Hepatocyte (in vitro differentiated cells): ENCODE data around the gene MRPL21. TPM values are rescaled to one million over a fixed set of nuclear protein-coding genes. Genes with fewer than 3 reads are reported as not detected.

Source experiments
- DNase-seq: peaks from one replicate; pipeline ENCODE4 v3.0.0-alpha.2; 2016; ENCODE audit warnings: low spot score
- H2AFZ ChIP-seq: fragments of 200-600 bp; sonication (generic); 2 replicates; pipeline ENCODE4 v1.6.0; 2016; ENCODE audit warnings: antibody characterized with exemption, mild to moderate bottlenecking
- H3K27ac ChIP-seq: fragments of 200-600 bp; sonication (generic); 2 replicates; pipeline ENCODE4 v1.5.1; 2016; ENCODE audit warnings: mild to moderate bottlenecking
- H3K27me3 ChIP-seq: fragments of 200-600 bp; sonication (generic); 2 replicates; pipeline ENCODE4 v1.6.1; 2016
- H3K36me3 ChIP-seq: fragments of 200-600 bp; sonication (generic); replicated peaks from 2 replicates; pipeline ENCODE4 v1.5.1; 2016; ENCODE audit warnings: low read depth; ENCODE audit not compliant: insufficient read depth
- H3K4me1 ChIP-seq: fragments of 200-600 bp; sonication (generic); 2 replicates; pipeline ENCODE4 v1.5.1; 2016; ENCODE audit warnings: mild to moderate bottlenecking, moderate library complexity; ENCODE audit not compliant: insufficient read depth
- H3K4me2 ChIP-seq: fragments of 200-600 bp; sonication (generic); 2 replicates; pipeline ENCODE4 v1.6.0; 2016
- H3K4me3 ChIP-seq: fragments of 200-600 bp; sonication (generic); 2 replicates; pipeline ENCODE4 v1.5.1; 2016; ENCODE audit warnings: mild to moderate bottlenecking
- H3K79me2 ChIP-seq: fragments of 200-600 bp; sonication (generic); 2 replicates; pipeline ENCODE4 v1.6.0; 2017; ENCODE audit warnings: mild to moderate bottlenecking
- H3K9me2 ChIP-seq: fragments of 200-600 bp; sonication (generic); replicated peaks from 2 replicates; pipeline ENCODE4 v1.6.0; 2017; ENCODE audit warnings: mild to moderate bottlenecking; ENCODE audit not compliant: insufficient read depth
- H3K9me3 ChIP-seq: fragments of 200-600 bp; sonication (generic); 2 replicates; pipeline ENCODE4 v1.5.1; 2016; ENCODE audit warnings: low read depth, mild to moderate bottlenecking
- H4K20me1 ChIP-seq: fragments of 200-600 bp; sonication (generic); 2 replicates; pipeline ENCODE4 v1.6.0; 2016; ENCODE audit warnings: mild to moderate bottlenecking; ENCODE audit not compliant: insufficient read depth, poor library complexity, severe bottlenecking
- CTCF ChIP-seq: fragments of 200-600 bp; sonication (generic); IDR thresholded peaks from 2 replicates; pipeline ENCODE4 v1.5.1; 2016; ENCODE audit warnings: antibody characterized with exemption, mild to moderate bottlenecking; ENCODE audit not compliant: poor library complexity
- EZH2 ChIP-seq: fragments of 200-600 bp; sonication (generic); IDR thresholded peaks from 2 replicates; pipeline ENCODE4 v1.6.1; 2016; ENCODE audit warnings: antibody characterized with exemption, mild to moderate bottlenecking, borderline replicate concordance
- EZH2phosphoT487 ChIP-seq: fragments of 200-600 bp; sonication (generic); IDR thresholded peaks from one replicate; pipeline ENCODE4 v1.6.1; 2018; ENCODE audit warnings: antibody characterized with exemption, mild to moderate bottlenecking, low read depth, moderate library complexity; ENCODE audit not compliant: unreplicated experiment, severe bottlenecking
- WGBS: methylation state at CpG from one replicate; pipeline ENCODE4 v1.1.6; 2016; ENCODE audit warnings: low lambda C conversion rate; ENCODE audit errors: missing lambda C conversion rate; 5-methylcytosine and 5-hydroxymethylcytosine counted together
- polyA plus RNA-seq: library from polyadenylated mRNA; unstranded; fragments of >200 nt; fragmentation: Nextera tagmentation; extraction: Ambion mirVana; gene quantifications from 2 replicates; pipeline ENCODE4 v1.2.1, GENCODE V29; 2016
- total RNA-seq: library from RNA; depleted of rRNA; stranded (reverse); fragments of >200 nt; gene quantifications from 2 replicates; pipeline ENCODE4 v1.2.3, GENCODE V29; 2014

Gene MRPL21
- total and polyA plus RNA-seq, 2 experiments from 2014 or later = 34.9 to 86.2 TPM

GRCh38 chr11:68924073-68924925 lies 20.7 kb upstream of the MRPL21 start:
- WGBS = 93% methylated on average over 10 of the region's 10 CpGs
- Histone ChIP-seq H3K9me3 (peaks cover 20% of the 10 kb centered on the region), H3K27ac (no peak overlapping the region), H3K4me2 (no peak overlapping the region), H3K9me2 (no peaks in the 10 kb centered on the region), H2AFZ (no peak overlapping the region), H3K4me3 (no peak overlapping the region), H3K36me3 (no peaks in the 10 kb centered on the region), H3K79me2 (no peaks in the 10 kb centered on the region), H4K20me1 (no peaks in the 10 kb centered on the region), H3K4me1 (no peaks in the 10 kb centered on the region), H3K27me3 (no peaks in the 10 kb centered on the region)
- TF ChIP-seq EZH2phosphoT487 (no peak), CTCF (no peak), EZH2 (no peak)
- DNase-seq = no peak

GRCh38 chr11:68923614-68924013 lies 20.0 kb upstream of the MRPL21 start:
- Histone ChIP-seq H3K79me2 (no peaks in the 10 kb centered on the region), H3K4me1 (no peaks in the 10 kb centered on the region), H3K27me3 (no peaks in the 10 kb centered on the region), H3K4me2 (no peak overlapping the region), H4K20me1 (no peaks in the 10 kb centered on the region), H3K9me2 (no peaks in the 10 kb centered on the region), H2AFZ (no peak overlapping the region), H3K27ac (no peak overlapping the region), H3K9me3 (peaks cover 20% of the 10 kb centered on the region), H3K36me3 (no peaks in the 10 kb centered on the region), H3K4me3 (no peak overlapping the region)
- DNase-seq = no peak
- WGBS = 98% methylated on average over 3 of the region's 3 CpGs
- TF ChIP-seq EZH2phosphoT487 = no peak
- no peak for TF ChIP-seq EZH2
- no peak for TF ChIP-seq CTCF

- no peaks in the 10 kb centered on the region for H3K4me1 ChIP-seq
Observed at GRCh38 chr11:68916439-68916838, 12.8 kb upstream of the MRPL21 start.

More at GRCh38 chr11:68916439-68916838, 12.8 kb upstream of the MRPL21 start:
- TF ChIP-seq EZH2phosphoT487 (no peak), EZH2 (no peak), CTCF (no peak)
- DNase-seq = no peak
- WGBS = 92% methylated on average over 13 of the region's 13 CpGs
- Histone ChIP-seq H3K36me3 (no peaks in the 10 kb centered on the region), H3K4me3 (no peak overlapping the region), H3K27me3 (no peaks in the 10 kb centered on the region), H3K4me2 (no peak overlapping the region), H3K79me2 (no peaks in the 10 kb centered on the region), H3K27ac (no peak overlapping the region), H2AFZ (no peak overlapping the region), H3K9me3 (no peaks in the 10 kb centered on the region), H3K9me2 (no peaks in the 10 kb centered on the region), H4K20me1 (no peaks in the 10 kb centered on the region)
